Measurements from ENCODE around the gene ST6GALNAC2.

The ST6GALNAC2 gene

GRCh38 chr17:76532072-76532651 is 53.5 kb downstream of the ST6GALNAC2 start:
- no peaks in the 10 kb centered on the region for H3K79me2 ChIP-seq (ENCODE audit: control insufficient read depth, low read length)
- H3K9me3 ChIP-seq (ENCODE audit: control insufficient read depth, insufficient read depth, low read length): no peaks in the 10 kb centered on the region
- H3K27ac ChIP-seq (ENCODE audit: low read depth, low read length): no peak overlapping the region
- H3K9me2 ChIP-seq (replicated peaks; ENCODE audit: control insufficient read depth, low read length): no peaks in the 10 kb centered on the region
- no peaks in the 10 kb centered on the region for H4K20me1 ChIP-seq (ENCODE audit: control insufficient read depth, insufficient read depth, low read depth, low read length)
- H3F3A ChIP-seq (ENCODE audit: control insufficient read depth, insufficient read depth): no peaks in the 10 kb centered on the region
- no peaks in the 10 kb centered on the region for H3K27me3 ChIP-seq (ENCODE audit: control insufficient read depth, low read length)
- H3K4me3 ChIP-seq (ENCODE audit: low read length): no peak overlapping the region
- no peak overlapping the region for H3K4me2 ChIP-seq (ENCODE audit: low read length)
- H3K4me1 ChIP-seq (ENCODE audit: control insufficient read depth, low read length): peaks cover 27% of the 10 kb centered on the region
- no peak for TF ChIP-seq CTCF (IDR thresholded peaks at IDR 0.05; ENCODE audit: low read depth, low read length, poor library complexity, severe bottlenecking)
- no peak for TF ChIP-seq EZH2phosphoT487 (IDR thresholded peaks at IDR 0.05; ENCODE audit: borderline replicate concordance, low read length)
- H3K36me3 ChIP-seq (ENCODE audit: control insufficient read depth, low read length): no peaks in the 10 kb centered on the region

GRCh38 chr17:76531486-76532038 is 54.1 kb downstream of the ST6GALNAC2 start:
- Histone ChIP-seq H3K4me1 (ENCODE audit: control insufficient read depth, low read length) (peaks cover 29% of the 10 kb centered on the region), H3K4me2 (ENCODE audit: low read length) (no peak overlapping the region), H4K20me1 (ENCODE audit: control insufficient read depth, insufficient read depth, low read depth, low read length) (no peaks in the 10 kb centered on the region)

GRCh38 chr17:76530811-76531485 is 54.7 kb downstream of the ST6GALNAC2 start:
- H3K4me2 ChIP-seq (ENCODE audit: low read length): no peak overlapping the region
- H3K27me3 ChIP-seq (ENCODE audit: control insufficient read depth, low read length): no peaks in the 10 kb centered on the region
- no peaks in the 10 kb centered on the region for H3K79me2 ChIP-seq (ENCODE audit: control insufficient read depth, low read length)
- peaks cover 29% of the 10 kb centered on the region for H3K4me1 ChIP-seq (ENCODE audit: control insufficient read depth, low read length)
- no peak overlapping the region for H3K27ac ChIP-seq (ENCODE audit: low read depth, low read length)
- no peaks in the 10 kb centered on the region for H3K9me3 ChIP-seq (ENCODE audit: control insufficient read depth, insufficient read depth, low read length)
- no peaks in the 10 kb centered on the region for H3K36me3 ChIP-seq (ENCODE audit: control insufficient read depth, low read length)
- H3F3A ChIP-seq (ENCODE audit: control insufficient read depth, insufficient read depth): no peaks in the 10 kb centered on the region
- TF ChIP-seq CTCF (IDR thresholded peaks at IDR 0.05; ENCODE audit: low read depth, low read length, poor library complexity, severe bottlenecking): no peak
- no peak for TF ChIP-seq EZH2phosphoT487 (IDR thresholded peaks at IDR 0.05; ENCODE audit: borderline replicate concordance, low read length)
- no peaks in the 10 kb centered on the region for H3K9me2 ChIP-seq (replicated peaks; ENCODE audit: control insufficient read depth, low read length)
- H4K20me1 ChIP-seq (ENCODE audit: control insufficient read depth, insufficient read depth, low read depth, low read length): no peaks in the 10 kb centered on the region
- no peak overlapping the region for H3K4me3 ChIP-seq (ENCODE audit: low read length)

More at GRCh38 chr17:76531486-76532038, 54.1 kb downstream of the ST6GALNAC2 start:
- H3K27me3 ChIP-seq (ENCODE audit: control insufficient read depth, low read length): no peaks in the 10 kb centered on the region
- no peaks in the 10 kb centered on the region for H3F3A ChIP-seq (ENCODE audit: control insufficient read depth, insufficient read depth)
- no peaks in the 10 kb centered on the region for H3K9me3 ChIP-seq (ENCODE audit: control insufficient read depth, insufficient read depth, low read length)
- H3K9me2 ChIP-seq (replicated peaks; ENCODE audit: control insufficient read depth, low read length): no peaks in the 10 kb centered on the region
- TF ChIP-seq EZH2phosphoT487 (IDR thresholded peaks at IDR 0.05; ENCODE audit: borderline replicate concordance, low read length) (no peak), CTCF (IDR thresholded peaks at IDR 0.05; ENCODE audit: low read depth, low read length, poor library complexity, severe bottlenecking) (no peak)
- no peak overlapping the region for H3K4me3 ChIP-seq (ENCODE audit: low read length)
- no peaks in the 10 kb centered on the region for H3K79me2 ChIP-seq (ENCODE audit: control insufficient read depth, low read length)
- no peaks in the 10 kb centered on the region for H3K36me3 ChIP-seq (ENCODE audit: control insufficient read depth, low read length)
- no peak overlapping the region for H3K27ac ChIP-seq (ENCODE audit: low read depth, low read length)
